Upper lobe of left lung (tissue), 6 donors: ENCODE measurements around the gene PXDN. TPM values are rescaled to one million over a fixed set of nuclear protein-coding genes. Genes with fewer than 3 reads are reported as not detected.
A peak's percentile ranks its signal among the peaks of the same experiment; 100 is the strongest.

Source experiments
- ATAC-seq, 2 donors: fragments of 200-7000 bp; cut with Tn5 transposase; one replicate each; pipeline ENCODE4 v1.9.1; 2022; ENCODE audit warnings: mild to moderate bottlenecking in 2 of 2, moderate library complexity in 2 of 2; ENCODE audit not compliant: low FRiP score in 2 of 2
- DNase-seq, 2 donors: peaks; one replicate each; pipeline ENCODE4 v3.0.0-alpha.2; 2019 to 2020
- H3K27ac ChIP-seq, 4 donors: fragments of 200-600 bp; sonication (generic); one replicate each; pipeline ENCODE4 v1.5.1; 2016 to 2019
- H3K27me3 ChIP-seq, 4 donors: fragments of 200-600 bp; sonication (generic); one replicate each; pipeline ENCODE4 v1.5.1; 2017 to 2019
- H3K36me3 ChIP-seq, 4 donors: fragments of 200-600 bp; sonication (generic); one replicate each; pipeline ENCODE4 v1.5.1; 2016 to 2019
- H3K4me1 ChIP-seq, 4 donors: fragments of 200-600 bp; sonication (generic); one replicate each; pipeline ENCODE4 v1.5.1; 2018 to 2019
- H3K4me3 ChIP-seq, 4 donors: fragments of 200-600 bp; sonication (generic); one replicate each; pipeline ENCODE4 v1.5.1; 2017 to 2019; ENCODE audit warnings: mild to moderate bottlenecking in 2 of 4, moderate library complexity in 1 of 4
- H3K9me3 ChIP-seq, 4 donors: fragments of 200-600 bp; sonication (generic); one replicate each; pipeline ENCODE4 v1.5.1; 2018 to 2019
- CTCF ChIP-seq, 6 experiments: fragments of 450-650 bp in 4 of 6; fragments of 200-600 bp in 2 of 6; sonication (generic) in 2 of 6; IDR thresholded peaks; one replicate each; pipeline ENCODE4 v1.5.1; 2016 to 2019; ENCODE audit warnings: antibody characterized with exemption in 6 of 6
- EP300 ChIP-seq, 4 donors: sonication (generic); formaldehyde crosslinking; IDR thresholded peaks; one replicate each; pipeline ENCODE4 v1.5.1; 2017; ENCODE audit warnings: antibody characterized with exemption in 4 of 4, control low read depth in 2 of 4
- POLR2A ChIP-seq, 4 donors: fragments of 450-650 bp; IDR thresholded peaks; one replicate each; pipeline ENCODE4 v1.5.1; 2016 to 2017; ENCODE audit warnings: antibody characterized with exemption in 4 of 4, mild to moderate bottlenecking in 2 of 4
- POLR2AphosphoS5 ChIP-seq, 2 donors: sonication (generic); formaldehyde crosslinking; IDR thresholded peaks; one replicate each; pipeline ENCODE4 v1.5.1; 2017; ENCODE audit warnings: antibody characterized with exemption in 2 of 2
- WGBS, 2 donors: methylation state at CpG; one replicate each; pipeline ENCODE4 v1.1.5; 2017 to 2018; 5-methylcytosine and 5-hydroxymethylcytosine counted together
- total RNA-seq, 6 donors: library from RNA; depleted of rRNA in 4 of 6; stranded (reverse); fragments of >200 nt in 4 of 6; gene quantifications; one replicate each; pipeline versions ENCODE4 v1.1.0 to v1.2.1, GENCODE V29; 2016 to 2021
- donor health status: DM: no; HTN: no; CAD: no; lungs with moderate emphysema.
- donor health status: DM: no; HTN: yes; CAD: no; lungs with severe emphysema.

The PXDN gene
- total RNA-seq, 6 donors from 2014 or later = 20.8 to 65.6 (median 38.5) TPM

- no peaks in the 10 kb centered on the region for H3K9me3 ChIP-seq
- peaks cover 3 to 59% (median 20%) of the 10 kb centered on the region in 4 donors for H3K36me3 ChIP-seq
- H3K4me1 ChIP-seq = peaks cover 7 to 9% (median 9%) of the 10 kb centered on the region in 4 donors
- TF ChIP-seq POLR2AphosphoS5 (IDR thresholded peaks at IDR 0.05) (no peak), POLR2A (IDR thresholded peaks at IDR 0.05) (no peak), EP300 (IDR thresholded peaks at IDR 0.05) (no peak), CTCF (IDR thresholded peaks at IDR 0.05) (no peak)
- DNase-seq = peak; percentile 15 to 46
- H3K4me3 ChIP-seq = no peak overlapping the region
- 62 to 78% methylated on average over 13 to 17 of the region's 19 CpGs for WGBS, 2 donors
- peak overlapping the region in 2 of 4 donors; percentile 2 to 53 for H3K27ac ChIP-seq
- no peaks in the 10 kb centered on the region for H3K27me3 ChIP-seq
- ATAC-seq = peak in 1 of 2 donors; percentile 23
These were observed 98.4 kb downstream of the PXDN start for GRCh38 chr2:1645761-1646476.

- H3K4me3 ChIP-seq = no peak overlapping the region
- DNase-seq = peak in 1 of 2 donors; percentile 18
- ATAC-seq = no peak
- peaks cover 7 to 10% (median 8%) of the 10 kb centered on the region in 4 donors for H3K4me1 ChIP-seq
- H3K36me3 ChIP-seq = peaks cover 3 to 48% (median 18%) of the 10 kb centered on the region in 4 donors
- H3K27ac ChIP-seq = no peak overlapping the region
- no peaks in the 10 kb centered on the region for H3K27me3 ChIP-seq
- 91 to 94% methylated on average over 13 to 14 of the region's 14 CpGs for WGBS, 2 donors
- H3K9me3 ChIP-seq = no peaks in the 10 kb centered on the region
- TF ChIP-seq EP300 (IDR thresholded peaks at IDR 0.05) = no peak
- no peak for TF ChIP-seq POLR2AphosphoS5 (IDR thresholded peaks at IDR 0.05)
- TF ChIP-seq POLR2A (IDR thresholded peaks at IDR 0.05) = no peak
- TF ChIP-seq CTCF (IDR thresholded peaks at IDR 0.05) = no peak
These were observed 99.9 kb downstream of the PXDN start for GRCh38 chr2:1644427-1644826.

- Histone ChIP-seq H3K27ac (no peak overlapping the region), H3K27me3 (no peaks in the 10 kb centered on the region), H3K9me3 (no peaks in the 10 kb centered on the region), H3K36me3 (peaks cover under 1 to 48% (median 11%) of the 10 kb centered on the region in 4 donors), H3K4me3 (no peak overlapping the region), H3K4me1 (peaks cover 7 to 10% (median 8%) of the 10 kb centered on the region in 4 donors)
- ATAC-seq (no peak), DNase-seq (peak in 1 of 2 donors; percentile 16)
- 87% methylated on average over 14 to 19 of the region's 19 CpGs for WGBS, 2 donors
- no peak for TF ChIP-seq POLR2AphosphoS5 (IDR thresholded peaks at IDR 0.05)
- TF ChIP-seq POLR2A (IDR thresholded peaks at IDR 0.05) = no peak
- no peak for TF ChIP-seq CTCF (IDR thresholded peaks at IDR 0.05)
- TF ChIP-seq EP300 (IDR thresholded peaks at IDR 0.05) = no peak
These were observed 101.2 kb downstream of the PXDN start for GRCh38 chr2:1642993-1643619.

- H3K4me3 ChIP-seq = no peak overlapping the region
- TF ChIP-seq CTCF (IDR thresholded peaks at IDR 0.05) = no peak
- TF ChIP-seq EP300 (IDR thresholded peaks at IDR 0.05) = no peak
- TF ChIP-seq POLR2A (IDR thresholded peaks at IDR 0.05) = no peak
- no peak for TF ChIP-seq POLR2AphosphoS5 (IDR thresholded peaks at IDR 0.05)
- DNase-seq (no peak), ATAC-seq (peak in 1 of 2 donors; percentile 32)
- no peaks in the 10 kb centered on the region for H3K9me3 ChIP-seq
- peaks cover 0 to 45% (median 8%) of the 10 kb centered on the region in 4 donors for H3K36me3 ChIP-seq
- H3K4me1 ChIP-seq = peaks cover 7 to 10% (median 8%) of the 10 kb centered on the region in 4 donors
- H3K27me3 ChIP-seq = no peaks in the 10 kb centered on the region
- 84 to 93% methylated on average over 13 to 15 of the region's 15 CpGs for WGBS, 2 donors
- H3K27ac ChIP-seq = no peak overlapping the region
These were observed 102.1 kb downstream of the PXDN start for GRCh38 chr2:1642066-1642861.
